ENCODE results near the gene ADAM11. TPM values are rescaled to one million over a fixed set of nuclear protein-coding genes. Genes with fewer than 3 reads are reported as not detected.

Gene ADAM11
- total and polyA plus RNA-seq, 2 of the 4 experiments (the other 2 are of a cell fraction): 0.36 to 0.53 TPM

GRCh38 chr17:44801880-44802279 lies 43.1 kb downstream of the ADAM11 start:
- H3K36me3 ChIP-seq (ENCODE audit: control insufficient read depth, insufficient read depth, low read length): peaks cover 27% of the 10 kb centered on the region
- H3K4me3 ChIP-seq (ENCODE audit: insufficient read depth, low read depth, low read length): no peak overlapping the region
- H3K27me3 ChIP-seq (ENCODE audit: control insufficient read depth, insufficient read depth, low read length): no peaks in the 10 kb centered on the region
- H2AK9ac ChIP-seq (replicated peaks; ENCODE audit: low read depth, low read length, poor library complexity): no peak overlapping the region
- peaks cover 9% of the 10 kb centered on the region for H3K9me1 ChIP-seq (ENCODE audit: insufficient read depth, low read length)
- no peak overlapping the region for H3K14ac ChIP-seq (replicated peaks; ENCODE audit: low read depth, low read length)
- H3K79me1 ChIP-seq (ENCODE audit: low read depth in 1 of 2, low read length in 2 of 2): peaks cover 30 to 87% of the 10 kb centered on the region in 2 experiments
- H2BK15ac ChIP-seq (ENCODE audit: low read depth, low read length): no peak overlapping the region
- TF ChIP-seq CEBPB (IDR thresholded peaks at IDR 0.05; ENCODE audit: low read depth, low read length): no peak
- no peak for TF ChIP-seq MAZ (IDR thresholded peaks at IDR 0.05; ENCODE audit: borderline replicate concordance, low read depth, low read length)
- no peak for TF ChIP-seq RCOR1 (IDR thresholded peaks at IDR 0.05; ENCODE audit: insufficient replicate concordance, low read length)
- no peak for TF ChIP-seq BHLHE40 (IDR thresholded peaks at IDR 0.05; ENCODE audit: low read depth, low read length)
- no peak for TF ChIP-seq MAFK (IDR thresholded peaks at IDR 0.05; ENCODE audit: low read depth, low read length)
- no peak for TF ChIP-seq RAD21 (IDR thresholded peaks at IDR 0.05; ENCODE audit: low read length)
- TF ChIP-seq FOS (IDR thresholded peaks at IDR 0.05; ENCODE audit: low read depth, low read length): no peak
- TF ChIP-seq POLR2A (IDR thresholded peaks at IDR 0.05; ENCODE audit: low read depth, low read length): no peak
- TF ChIP-seq CHD1 (IDR thresholded peaks at IDR 0.05; ENCODE audit: low read depth, low read length): no peak
- in situ Hi-C loops (cut with MboI; ENCODE audit: low sequenced_read_pairs): no loop called here
- no peak overlapping the region for H3K4me2 ChIP-seq (ENCODE audit: low read depth, low read length)
- H4K8ac ChIP-seq (ENCODE audit: low read depth in 2 of 2, low read length in 2 of 2): no peak overlapping the region
- H3K9ac ChIP-seq (ENCODE audit: low read depth, low read length): no peak overlapping the region
- H2BK120ac ChIP-seq (ENCODE audit: low read depth, low read length): no peak overlapping the region
- H4K5ac ChIP-seq (ENCODE audit: low read depth, low read length): no peak overlapping the region
- peaks cover 4% of the 10 kb centered on the region; the same call in 1 of the 2 replicates for H4K20me1 ChIP-seq (ENCODE audit: insufficient read depth, low read length)
- WGBS, 2 experiments (ENCODE audit: extremely low coverage in 2 of 2, insufficient read length in 1 of 2): no CpG with 5 or more reads among the region's 5 CpGs
- no peak overlapping the region for H3K4ac ChIP-seq (ENCODE audit: low read depth, low read length)
- no peak overlapping the region for H2BK5ac ChIP-seq (ENCODE audit: low read depth, low read length, poor library complexity, severe bottlenecking)
- no peak overlapping the region for H3K23ac ChIP-seq (ENCODE audit: low read depth, low read length)
- H3K4me1 ChIP-seq (ENCODE audit: control insufficient read depth, insufficient read depth, low read length): peaks cover 5% of the 10 kb centered on the region
- no peak overlapping the region for H3K27ac ChIP-seq (ENCODE audit: insufficient read depth, low read length)
- no peak overlapping the region for H4K91ac ChIP-seq (ENCODE audit: insufficient read depth, low read depth, low read length)
- no peak overlapping the region for H2BK20ac ChIP-seq (ENCODE audit: low read depth, low read length)
- ATAC-seq (ENCODE audit: low read depth) (no peak), DNase-seq (no peak)
- BruUV-seq (replicated peaks): no TSS peak
- dilution Hi-C loops (cut with HindIII; ENCODE audit: low sequenced_read_pairs, unreplicated experiment): no loop called here
- H3K18ac ChIP-seq (ENCODE audit: low read depth, low read length): no peak overlapping the region
- no peak overlapping the region for H2AFZ ChIP-seq (replicated peaks; ENCODE audit: low read length, poor library complexity)
- no peaks in the 10 kb centered on the region for H3K9me3 ChIP-seq (ENCODE audit: control insufficient read depth, insufficient read depth, low read length)
- ChIA-PET CTCF (no interaction called here), POLR2A (ENCODE audit: unreplicated experiment) (no interaction called here)
- intact Hi-C loops (cut with micrococcal nuclease): no loop called here
- no peak overlapping the region for H3K56ac ChIP-seq (ENCODE audit: extremely low read depth, insufficient read depth, low read length)
- H2AK5ac ChIP-seq (ENCODE audit: low read depth, low read length): no peak overlapping the region

Measured in IMR-90 (cell line).